Effector memory CD8-positive, alpha-beta T cell (primary cell): Measurements from ENCODE around the gene TM2D3.

Source experiments
- ATAC-seq: fragments of 150-1000 bp; cut with Tn5 transposase; replicated peaks from 2 replicates; pipeline ENCODE4 v1.10.0; 2021; ENCODE audit warnings: mild to moderate bottlenecking, moderate library complexity
- DNase-seq, 3 experiments: peaks; one replicate each; pipeline ENCODE4 v3.0.0; 2021
- H3K27ac Mint-ChIP-seq, 2 donors: one replicate each; pipeline ENCODE4 v1.8.0; 2022; ENCODE audit warnings: mild to moderate bottlenecking in 2 of 2, mixed read lengths in 2 of 2, moderate library complexity in 2 of 2
- H3K27me3 Mint-ChIP-seq, 2 donors: one replicate each; pipeline ENCODE4 v1.8.0; 2022; ENCODE audit warnings: mixed read lengths in 2 of 2
- H3K36me3 Mint-ChIP-seq: one replicate; pipeline ENCODE4 v1.8.0; 2022; ENCODE audit warnings: mild to moderate bottlenecking, moderate library complexity, mixed read lengths; ENCODE audit not compliant: insufficient read depth
- H3K4me1 Mint-ChIP-seq, 2 donors: one replicate each; pipeline ENCODE4 v1.8.0; 2022; ENCODE audit warnings: low read depth in 2 of 2, mixed read lengths in 2 of 2
- H3K4me3 Mint-ChIP-seq, 2 donors: one replicate each; pipeline ENCODE4 v1.8.0; 2022; ENCODE audit warnings: mild to moderate bottlenecking in 2 of 2, mixed read lengths in 2 of 2, moderate library complexity in 2 of 2
- H3K9me3 Mint-ChIP-seq, 2 donors: one replicate each; pipeline ENCODE4 v1.8.0; 2022; ENCODE audit warnings: mixed read lengths in 2 of 2
- total RNA-seq, 9 experiments: gene quantifications; one replicate each; lab custom pipeline; 2026; lab: John Stamatoyannopoulos, UW

TM2D3 gene, protein sequence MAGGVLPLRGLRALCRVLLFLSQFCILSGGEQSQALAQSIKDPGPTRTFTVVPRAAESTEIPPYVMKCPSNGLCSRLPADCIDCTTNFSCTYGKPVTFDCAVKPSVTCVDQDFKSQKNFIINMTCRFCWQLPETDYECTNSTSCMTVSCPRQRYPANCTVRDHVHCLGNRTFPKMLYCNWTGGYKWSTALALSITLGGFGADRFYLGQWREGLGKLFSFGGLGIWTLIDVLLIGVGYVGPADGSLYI
- 39.1 to 65.9 (median 54.5) reads per million in 9 experiments for total RNA-seq

DNA sequence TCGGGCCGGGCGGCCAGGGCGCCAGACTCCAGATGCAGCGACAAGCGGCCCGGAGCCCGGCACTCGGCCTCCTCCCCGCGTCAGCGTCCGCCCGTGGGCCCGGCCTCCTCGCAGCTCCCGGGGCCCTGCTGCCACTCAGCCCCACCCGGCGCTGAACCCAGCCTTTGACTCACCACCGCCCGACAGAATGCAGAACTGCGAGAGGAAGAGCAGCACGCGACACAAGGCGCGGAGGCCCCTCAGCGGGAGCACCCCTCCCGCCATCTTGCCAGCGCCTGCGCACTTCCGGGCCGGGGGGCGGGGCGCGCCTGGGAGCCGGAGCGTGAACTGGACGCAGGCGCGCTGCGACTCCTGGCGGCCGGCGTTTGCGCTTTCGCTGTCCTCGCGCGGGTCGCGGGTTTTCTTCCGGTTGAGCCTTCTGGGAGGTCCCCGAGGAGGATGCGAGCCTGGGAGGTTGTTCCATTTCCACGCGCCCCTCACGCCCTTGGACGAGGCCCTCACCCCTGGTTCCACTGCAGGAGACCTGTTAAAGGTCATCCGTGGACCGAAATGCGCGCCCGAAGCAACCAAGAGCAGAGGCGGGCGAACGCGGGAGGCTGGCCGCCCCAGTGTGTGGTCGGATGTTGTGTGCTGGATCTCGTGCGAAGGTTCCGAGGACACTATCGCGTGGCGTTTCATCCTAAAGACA is at the start of gene TM2D3:
TM2D3 (minus strand) TSS at position 284 of the 688 bp plus-strand sequence; CDS start at position 264, 20 bp downstream.
- Mint-ChIP-seq H3K9me3 (no peaks in the 10 kb centered on the region), H3K27me3 (no peaks in the 10 kb centered on the region), H3K4me1 (peaks cover 12 to 30% of the 10 kb centered on the region in 2 donors), H3K27ac (peak within 1 kb of the TSS; percentile 94 to 96), H3K36me3 (peaks cover 51% of the 10 kb centered on the region), H3K4me3 (peak within 1 kb of the TSS; percentile 86 to 90)
- ATAC-seq (peak; percentile 91), DNase-seq (peak; percentile 94 to 96 (median 95))

DNA sequence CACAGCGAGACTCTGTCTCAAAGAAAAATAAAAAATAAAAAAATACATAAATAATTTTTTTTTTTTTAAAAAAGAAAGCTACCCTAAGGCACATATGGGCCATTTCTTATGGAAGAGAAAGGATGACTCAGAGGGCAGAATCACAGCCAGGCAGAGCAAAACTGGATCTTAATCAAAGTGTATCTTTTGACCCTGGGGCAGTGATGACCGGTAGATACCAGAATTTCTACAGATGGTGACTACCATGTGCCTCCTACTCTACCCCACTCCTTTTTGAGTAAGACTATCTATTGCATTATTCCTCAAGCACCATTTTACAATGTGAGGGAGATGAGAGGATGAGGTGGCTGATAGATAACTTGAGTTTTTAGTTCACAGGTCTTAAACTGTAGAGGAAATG is 46.1 kb upstream of the TM2D3 start:
- Mint-ChIP-seq H3K9me3 (no peaks in the 10 kb centered on the region), H3K36me3 (peaks cover 58% of the 10 kb centered on the region), H3K4me3 (no peak overlapping the region)

DNA sequence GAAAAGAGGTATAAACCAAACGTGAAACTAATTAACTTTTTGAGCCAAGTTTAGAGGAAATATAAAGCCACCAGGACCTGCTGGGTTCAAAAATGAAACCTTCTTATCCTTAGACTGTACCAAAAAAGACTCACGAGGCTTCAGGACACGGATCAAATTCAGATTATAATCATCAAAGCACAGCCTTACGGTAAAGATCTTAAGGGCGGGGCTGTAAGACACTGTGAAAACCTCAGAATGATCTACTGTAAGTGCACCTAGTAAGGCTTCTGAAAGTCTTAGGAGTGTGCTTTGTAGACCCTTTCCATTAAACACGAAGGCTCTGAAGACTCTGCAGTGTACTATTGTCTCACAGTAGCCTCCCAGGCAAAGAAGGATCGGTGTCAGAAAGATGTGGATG is 45.3 kb upstream of the TM2D3 start:
- Mint-ChIP-seq H3K4me3 (no peak overlapping the region), H3K9me3 (no peaks in the 10 kb centered on the region), H3K27me3 (no peaks in the 10 kb centered on the region), H3K4me1 (peaks cover 2 to 25% of the 10 kb centered on the region in 2 donors), H3K36me3 (peaks cover 58% of the 10 kb centered on the region), H3K27ac (no peak overlapping the region)
- DNase-seq (no peak), ATAC-seq (no peak)

More for the DNA sequence above, 46.1 kb upstream of the TM2D3 start:
- no peaks in the 10 kb centered on the region for H3K27me3 Mint-ChIP-seq
- ATAC-seq (no peak), DNase-seq (no peak)
- H3K27ac Mint-ChIP-seq, result no peak overlapping the region
- peaks cover 2 to 23% of the 10 kb centered on the region in 2 donors for H3K4me1 Mint-ChIP-seq

DNA sequence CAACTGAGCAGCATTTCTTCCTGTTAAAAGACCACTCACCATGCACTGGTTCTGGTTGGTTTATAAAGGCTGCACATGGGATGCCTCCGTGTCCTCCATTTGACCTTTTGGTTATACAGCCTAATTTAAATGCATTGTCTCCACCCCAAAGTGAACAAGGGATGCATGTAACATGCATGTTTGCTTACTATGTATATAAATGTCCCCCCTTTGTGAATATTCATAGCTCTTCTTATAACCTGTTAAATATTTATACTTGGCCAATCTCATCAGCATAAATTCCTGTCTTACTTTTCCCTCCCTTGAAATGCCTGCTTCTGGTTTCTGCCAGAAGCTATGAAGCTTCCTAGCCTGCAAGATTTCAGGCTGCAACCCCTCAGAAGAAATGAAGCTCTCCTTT is 44.6 kb upstream of the TM2D3 start:
- no peaks in the 10 kb centered on the region for H3K9me3 Mint-ChIP-seq
- ATAC-seq, result no peak
- DNase-seq, result no peak
- H3K4me3 Mint-ChIP-seq, result no peak overlapping the region
- peak overlapping the region in 1 of 2 donors; percentile 2 for H3K27ac Mint-ChIP-seq
- H3K27me3 Mint-ChIP-seq, result no peaks in the 10 kb centered on the region
- H3K4me1 Mint-ChIP-seq, result peaks cover 2 to 19% of the 10 kb centered on the region in 2 donors
- peaks cover 51% of the 10 kb centered on the region for H3K36me3 Mint-ChIP-seq

DNA sequence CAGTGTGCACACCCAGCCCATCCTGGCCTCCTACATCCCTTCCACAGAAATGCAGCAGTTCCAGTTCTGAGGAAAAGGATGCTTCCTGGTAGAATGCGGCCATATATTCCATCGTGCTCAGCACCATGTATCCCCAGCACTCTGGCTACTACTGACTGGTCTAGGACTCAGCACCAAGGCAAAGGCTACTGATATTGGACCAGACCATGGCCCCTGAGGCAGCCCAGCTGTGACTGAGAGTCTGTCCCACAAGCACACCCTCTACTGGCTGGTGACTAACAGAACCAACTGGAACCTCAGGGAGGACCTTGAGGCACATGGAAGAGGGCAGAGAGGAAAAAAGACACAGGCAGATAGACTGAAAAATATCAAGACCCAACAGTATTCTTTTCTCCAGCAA is 42.1 kb upstream of the TM2D3 start:
- DNase-seq (no peak), ATAC-seq (no peak)
- Mint-ChIP-seq H3K4me1 (peaks cover 2 to 15% of the 10 kb centered on the region in 2 donors), H3K36me3 (peaks cover 25% of the 10 kb centered on the region), H3K4me3 (no peak overlapping the region), H3K27ac (no peak overlapping the region), H3K9me3 (no peaks in the 10 kb centered on the region), H3K27me3 (no peaks in the 10 kb centered on the region)

DNA sequence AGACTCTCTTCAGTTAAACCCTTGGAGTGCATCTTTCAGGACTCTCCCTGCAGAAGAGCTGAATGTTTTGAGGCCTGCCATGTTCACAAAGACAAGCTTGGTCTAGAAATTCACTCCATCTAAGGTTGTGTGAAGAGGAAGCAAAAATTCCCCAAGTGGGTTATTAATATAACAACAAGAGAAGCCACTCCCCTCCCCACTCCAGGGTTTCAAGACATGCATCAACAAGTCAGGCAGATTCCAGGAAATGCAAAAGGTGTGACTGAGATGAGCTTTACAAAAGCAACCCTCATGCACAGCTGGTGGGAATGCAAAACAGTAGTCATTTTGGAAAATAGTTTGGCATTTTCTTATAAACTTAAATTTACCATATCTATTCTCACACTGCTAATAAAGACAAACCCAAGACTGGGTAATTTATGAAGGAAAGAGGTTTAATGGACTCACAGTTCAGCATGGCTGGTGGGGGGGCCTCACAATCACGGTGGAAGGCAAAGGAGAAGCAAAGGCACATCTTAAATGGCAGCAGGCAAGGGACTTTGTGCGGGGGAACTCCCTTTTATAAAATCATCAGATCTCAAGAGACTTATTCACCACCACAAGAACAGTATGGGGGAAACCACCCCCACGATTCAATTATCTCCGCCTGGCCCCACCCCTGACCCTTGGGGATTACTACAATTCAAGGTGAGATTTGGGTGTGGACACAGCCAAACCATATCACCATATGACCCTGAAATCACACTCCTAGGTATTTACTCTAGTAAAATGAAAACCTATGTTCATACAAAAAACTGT is 40.8 kb upstream of the TM2D3 start:
- DNase-seq, result no peak

DNA sequence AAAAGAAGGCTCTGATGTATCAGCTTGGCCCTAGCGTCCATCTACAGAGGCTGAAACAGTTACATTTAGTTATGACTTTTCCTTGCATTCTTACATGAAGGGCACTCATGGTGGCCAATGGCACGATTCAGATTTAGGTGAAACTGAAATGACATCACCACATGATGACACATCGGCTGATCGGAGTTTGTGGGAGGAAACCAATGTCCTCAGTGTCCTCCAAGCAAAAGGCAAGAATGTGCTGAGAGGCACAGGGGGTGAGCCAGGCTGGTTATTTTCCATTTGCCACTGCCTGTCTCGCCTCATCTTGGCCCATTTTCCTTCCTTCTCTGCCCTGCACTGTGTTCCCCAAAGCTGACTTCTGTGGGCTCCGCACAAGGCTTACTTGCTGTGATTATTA is 37.7 kb upstream of the TM2D3 start:
- Mint-ChIP-seq H3K27ac (no peak overlapping the region), H3K9me3 (no peaks in the 10 kb centered on the region), H3K36me3 (peaks cover 6% of the 10 kb centered on the region), H3K4me3 (no peak overlapping the region), H3K4me1 (peaks cover 0 to 10% of the 10 kb centered on the region in 2 donors), H3K27me3 (no peaks in the 10 kb centered on the region)
- ATAC-seq, result no peak
- no peak for DNase-seq

More for the DNA sequence above, 40.8 kb upstream of the TM2D3 start:
- H3K4me1 Mint-ChIP-seq, result peaks cover 2 to 15% of the 10 kb centered on the region in 2 donors
- no peaks in the 10 kb centered on the region for H3K9me3 Mint-ChIP-seq
- no peak for ATAC-seq
- peak overlapping the region; percentile 38 to 67 for H3K27ac Mint-ChIP-seq
- H3K27me3 Mint-ChIP-seq, result no peaks in the 10 kb centered on the region
- no peak overlapping the region for H3K4me3 Mint-ChIP-seq
- peaks cover 21% of the 10 kb centered on the region for H3K36me3 Mint-ChIP-seq

DNA sequence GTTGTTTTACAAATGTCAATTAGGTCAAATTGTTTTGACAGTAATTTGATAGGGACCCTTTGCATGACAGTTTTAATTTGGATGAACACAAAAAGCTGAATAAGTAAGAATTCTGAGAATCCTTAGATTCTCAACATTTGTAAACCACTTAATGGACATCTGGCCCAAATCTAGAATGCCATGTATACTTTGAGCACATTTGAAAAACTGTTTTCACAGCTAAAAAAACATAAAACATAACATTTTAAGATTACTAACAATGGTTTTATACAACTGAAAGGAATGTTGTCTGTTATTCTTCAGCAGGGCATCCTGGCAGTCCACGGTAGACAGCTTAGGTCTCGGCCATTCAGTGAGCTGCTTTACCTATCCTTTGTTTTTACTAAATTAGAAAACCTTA is 34.5 kb upstream of the TM2D3 start:
- ATAC-seq (no peak), DNase-seq (no peak)
- Mint-ChIP-seq H3K4me3 (no peak overlapping the region), H3K27me3 (no peaks in the 10 kb centered on the region), H3K36me3 (peaks cover 23% of the 10 kb centered on the region), H3K4me1 (no peaks in the 10 kb centered on the region), H3K9me3 (no peaks in the 10 kb centered on the region), H3K27ac (peak overlapping the region; percentile 12 to 38)

DNA sequence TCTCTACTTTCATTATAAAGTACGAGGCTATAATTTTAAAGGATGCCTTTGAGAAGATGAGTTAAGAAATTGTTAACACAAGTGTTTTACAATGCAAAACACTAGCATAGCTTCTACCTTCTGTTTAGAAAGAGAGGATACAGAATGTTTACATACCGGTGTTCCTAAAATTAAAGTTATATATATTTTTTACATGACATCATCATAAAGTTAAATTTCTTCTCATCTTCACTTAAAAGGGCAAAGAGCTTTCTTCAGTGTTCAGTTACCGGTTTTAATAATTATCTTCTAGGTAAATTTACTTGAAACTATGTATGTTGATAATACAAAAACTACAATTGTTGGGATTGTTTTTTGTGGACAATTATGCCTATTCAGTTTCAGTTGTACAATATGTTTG is 32.7 kb upstream of the TM2D3 start:
- H3K27ac Mint-ChIP-seq, result peak overlapping the region in 1 of 2 donors; percentile 54
- DNase-seq, result no peak
- H3K36me3 Mint-ChIP-seq, result peaks cover 26% of the 10 kb centered on the region
- H3K9me3 Mint-ChIP-seq, result no peaks in the 10 kb centered on the region
- no peak overlapping the region for H3K4me3 Mint-ChIP-seq
- no peaks in the 10 kb centered on the region for H3K4me1 Mint-ChIP-seq
- no peak for ATAC-seq
- no peaks in the 10 kb centered on the region for H3K27me3 Mint-ChIP-seq

DNA sequence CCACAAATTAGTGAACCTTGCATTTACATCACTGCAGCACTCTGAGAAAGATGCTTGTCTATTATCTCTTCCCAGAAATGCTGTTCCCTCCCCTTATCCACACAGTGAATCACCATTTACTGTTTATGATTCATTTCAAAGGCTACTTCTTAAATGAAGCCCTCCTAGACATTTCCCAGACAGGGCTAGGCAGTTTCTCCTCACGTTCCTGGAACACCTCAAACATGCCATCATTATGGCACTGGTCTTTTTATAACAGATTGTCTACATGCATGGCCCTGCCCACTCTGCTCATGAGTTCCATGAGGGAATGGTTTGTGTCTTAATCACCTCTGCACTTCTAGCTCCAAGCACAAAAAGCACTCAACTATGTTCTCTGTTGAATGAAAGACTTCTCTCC is 32.2 kb upstream of the TM2D3 start:
- Mint-ChIP-seq H3K4me3 (no peak overlapping the region), H3K27me3 (no peaks in the 10 kb centered on the region), H3K9me3 (no peaks in the 10 kb centered on the region), H3K27ac (peak overlapping the region in 1 of 2 donors; percentile 54), H3K4me1 (no peaks in the 10 kb centered on the region), H3K36me3 (peaks cover 26% of the 10 kb centered on the region)
- ATAC-seq (no peak), DNase-seq (no peak)

DNA sequence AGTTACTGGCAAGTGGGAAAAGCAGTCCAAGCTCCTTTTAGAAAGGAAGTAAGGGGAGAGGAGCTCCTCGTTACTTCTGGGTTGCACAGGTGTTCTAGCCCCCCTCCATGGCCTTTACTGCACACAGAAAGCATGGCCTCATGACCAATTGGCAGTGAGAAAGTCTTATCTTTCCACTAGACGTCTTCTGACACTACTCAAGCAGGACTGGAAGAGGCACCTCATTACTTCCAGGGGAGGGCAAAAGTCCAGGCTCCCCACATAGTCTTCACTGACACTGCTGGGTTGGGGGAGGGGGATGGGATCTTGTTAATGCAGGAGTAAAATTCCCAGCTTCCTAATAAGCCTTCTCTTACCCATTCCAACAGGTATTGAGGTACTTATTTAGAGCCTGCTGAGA is 27.6 kb upstream of the TM2D3 start:
- Mint-ChIP-seq H3K4me3 (no peak overlapping the region), H3K9me3 (no peaks in the 10 kb centered on the region), H3K4me1 (peaks cover 0 to 6% of the 10 kb centered on the region in 2 donors), H3K27ac (peak overlapping the region in 1 of 2 donors; percentile 42), H3K36me3 (peaks cover 30% of the 10 kb centered on the region), H3K27me3 (no peaks in the 10 kb centered on the region)
- ATAC-seq, result no peak
- no peak for DNase-seq

DNA sequence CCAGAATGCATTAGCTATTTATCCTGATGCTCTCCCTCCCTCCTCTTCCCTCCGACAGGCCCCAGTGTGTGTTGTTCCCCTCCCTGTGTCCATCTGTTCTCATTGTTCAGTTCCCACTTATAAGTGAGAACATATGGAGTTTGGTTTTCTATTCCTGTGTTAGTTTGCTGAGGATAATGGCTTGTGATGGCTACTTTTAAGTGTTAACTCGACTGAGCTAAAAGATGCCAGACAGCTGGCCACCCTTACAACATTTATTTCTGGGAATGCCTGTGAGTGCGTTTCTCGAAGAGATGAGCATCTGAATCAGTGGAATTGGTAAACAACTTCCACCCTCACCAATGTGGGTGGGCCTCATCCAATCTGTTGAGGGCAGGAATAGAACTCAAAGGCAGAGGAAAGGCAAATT is 24.7 kb upstream of the TM2D3 start:
- Mint-ChIP-seq H3K4me1 (peaks cover 0 to 6% of the 10 kb centered on the region in 2 donors), H3K27me3 (no peaks in the 10 kb centered on the region), H3K36me3 (peaks cover 27% of the 10 kb centered on the region), H3K27ac (no peak overlapping the region), H3K9me3 (no peaks in the 10 kb centered on the region), H3K4me3 (no peak overlapping the region)
- DNase-seq (no peak), ATAC-seq (no peak)

DNA sequence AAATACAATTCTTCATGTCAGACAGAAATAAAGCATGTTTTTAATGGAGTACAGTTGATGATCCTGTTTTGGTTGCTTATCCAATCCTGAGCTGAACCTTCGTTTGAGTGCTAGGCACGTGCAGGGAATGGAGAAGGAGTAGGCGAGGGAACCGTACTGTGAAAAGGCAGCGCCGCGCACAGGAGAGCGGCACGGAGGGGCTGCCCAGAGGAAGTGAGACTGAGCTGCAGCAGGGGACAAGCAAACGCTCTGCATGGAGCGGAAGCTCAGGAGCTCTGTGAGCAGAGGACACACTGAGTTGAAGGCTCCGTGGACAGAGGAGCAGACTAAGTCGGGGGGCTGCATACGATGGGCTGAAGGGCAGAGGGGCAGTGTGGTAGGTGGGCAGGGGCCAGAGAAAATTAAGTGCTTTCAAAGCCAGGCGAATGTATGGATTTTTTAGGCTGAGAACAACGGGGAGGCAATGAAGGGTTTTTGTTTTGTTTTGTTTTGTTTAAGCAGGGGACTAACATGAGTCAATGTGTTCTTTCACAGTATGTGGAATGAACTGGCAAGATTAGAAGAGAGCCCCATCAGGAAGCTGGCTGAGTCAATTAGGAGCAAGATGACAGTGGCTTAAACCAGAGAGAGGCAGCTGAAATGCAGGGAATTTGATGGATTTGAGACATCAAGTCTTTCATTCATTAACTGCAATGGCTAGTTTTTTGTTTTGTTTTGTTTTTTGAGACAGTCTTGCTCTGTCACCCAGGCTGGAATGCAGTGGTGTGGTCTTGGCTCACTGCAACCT is 23.8 kb upstream of the TM2D3 start:
- H3K27ac Mint-ChIP-seq, result peak overlapping the region; percentile 67 to 87
- no peaks in the 10 kb centered on the region for H3K27me3 Mint-ChIP-seq
- peak overlapping the region; percentile 28 to 69 for H3K4me3 Mint-ChIP-seq
- ATAC-seq (peak; percentile 78), DNase-seq (no peak)
- H3K4me1 Mint-ChIP-seq, result peaks cover 0 to 6% of the 10 kb centered on the region in 2 donors
- peaks cover 28% of the 10 kb centered on the region for H3K36me3 Mint-ChIP-seq
- no peaks in the 10 kb centered on the region for H3K9me3 Mint-ChIP-seq
